ENCODE results near the gene DOK3.

DNA sequence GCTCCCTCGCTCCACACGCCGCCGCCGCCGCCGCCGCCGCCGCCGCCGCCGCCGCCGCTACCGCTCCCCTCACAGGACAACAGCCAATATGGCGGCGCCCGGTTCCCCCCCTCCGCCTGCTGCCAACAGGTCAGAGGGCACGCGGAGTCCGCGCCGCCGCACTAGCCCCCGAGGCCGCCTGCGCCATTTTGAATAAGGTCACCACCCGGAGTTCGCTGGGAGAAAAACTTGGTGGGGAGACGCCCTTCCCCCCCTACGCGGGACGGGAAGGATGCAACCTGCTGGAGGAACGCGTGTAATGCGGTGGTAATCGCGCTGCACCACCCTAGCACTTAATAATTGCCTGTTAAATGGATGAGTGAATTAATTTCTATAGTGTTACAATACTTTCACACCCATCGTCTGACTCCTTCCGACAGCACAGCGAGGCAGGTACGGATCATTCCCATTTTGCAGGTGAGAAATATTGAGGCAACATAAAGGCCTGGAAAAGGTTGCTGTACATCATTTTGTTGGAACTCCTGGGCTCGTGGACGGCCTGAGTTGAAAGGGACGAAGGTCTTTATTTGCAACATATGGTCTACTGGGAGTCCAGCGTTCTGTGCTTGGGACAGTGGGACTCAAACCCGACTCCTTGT is 45.0 kb upstream of the DOK3 start, which contains the start of gene FAM193B:
- TF ChIP-seq EZH2 (IDR thresholded peaks at IDR 0.05; ENCODE audit: borderline replicate concordance, low read length): no peak
- TF ChIP-seq, protein P1, sequence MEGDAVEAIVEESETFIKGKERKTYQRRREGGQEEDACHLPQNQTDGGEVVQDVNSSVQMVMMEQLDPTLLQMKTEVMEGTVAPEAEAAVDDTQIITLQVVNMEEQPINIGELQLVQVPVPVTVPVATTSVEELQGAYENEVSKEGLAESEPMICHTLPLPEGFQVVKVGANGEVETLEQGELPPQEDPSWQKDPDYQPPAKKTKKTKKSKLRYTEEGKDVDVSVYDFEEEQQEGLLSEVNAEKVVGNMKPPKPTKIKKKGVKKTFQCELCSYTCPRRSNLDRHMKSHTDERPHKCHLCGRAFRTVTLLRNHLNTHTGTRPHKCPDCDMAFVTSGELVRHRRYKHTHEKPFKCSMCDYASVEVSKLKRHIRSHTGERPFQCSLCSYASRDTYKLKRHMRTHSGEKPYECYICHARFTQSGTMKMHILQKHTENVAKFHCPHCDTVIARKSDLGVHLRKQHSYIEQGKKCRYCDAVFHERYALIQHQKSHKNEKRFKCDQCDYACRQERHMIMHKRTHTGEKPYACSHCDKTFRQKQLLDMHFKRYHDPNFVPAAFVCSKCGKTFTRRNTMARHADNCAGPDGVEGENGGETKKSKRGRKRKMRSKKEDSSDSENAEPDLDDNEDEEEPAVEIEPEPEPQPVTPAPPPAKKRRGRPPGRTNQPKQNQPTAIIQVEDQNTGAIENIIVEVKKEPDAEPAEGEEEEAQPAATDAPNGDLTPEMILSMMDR (IDR thresholded peaks at IDR 0.05; ENCODE audit: low read length): peak; percentile 21; the same call in 1 of the 2 replicates

Measured in OCI-LY1 (cell line).